ENCODE data around the gene SECISBP2. TPM values are rescaled to one million over a fixed set of nuclear protein-coding genes. Genes with fewer than 3 reads are reported as not detected.

Gene SECISBP2
- total RNA-seq, 1 donor: 96.6 TPM

DNA sequence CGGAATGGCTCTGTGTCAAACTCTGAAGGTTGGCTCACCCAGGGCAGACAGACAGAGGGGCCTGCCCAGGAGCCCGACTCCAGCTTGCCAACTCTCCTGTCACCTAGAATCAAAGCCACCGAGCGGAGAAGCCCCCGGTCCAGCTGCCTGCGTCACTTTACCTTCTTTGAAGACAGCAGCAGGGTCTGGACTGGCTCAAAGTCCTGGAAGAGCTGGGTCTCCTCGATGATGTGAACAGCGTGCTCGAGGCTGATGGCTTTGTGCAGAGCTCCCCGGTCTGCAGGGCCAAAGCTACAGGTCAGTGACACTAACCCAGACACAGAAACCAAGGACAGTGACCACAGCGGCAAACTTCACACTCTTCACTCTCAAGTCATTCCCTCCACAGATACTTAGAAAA is 67.9 kb downstream of the SECISBP2 start:
- H3K4me3 ChIP-seq (ENCODE audit: low read length): no peak overlapping the region
- H3K27me3 ChIP-seq (ENCODE audit: insufficient read depth, low read length): no peaks in the 10 kb centered on the region
- H3K9me3 ChIP-seq (ENCODE audit: low read depth, low read length): no peaks in the 10 kb centered on the region
- H3K4me1 ChIP-seq (ENCODE audit: insufficient read depth, low read length): peaks cover 61% of the 10 kb centered on the region

DNA sequence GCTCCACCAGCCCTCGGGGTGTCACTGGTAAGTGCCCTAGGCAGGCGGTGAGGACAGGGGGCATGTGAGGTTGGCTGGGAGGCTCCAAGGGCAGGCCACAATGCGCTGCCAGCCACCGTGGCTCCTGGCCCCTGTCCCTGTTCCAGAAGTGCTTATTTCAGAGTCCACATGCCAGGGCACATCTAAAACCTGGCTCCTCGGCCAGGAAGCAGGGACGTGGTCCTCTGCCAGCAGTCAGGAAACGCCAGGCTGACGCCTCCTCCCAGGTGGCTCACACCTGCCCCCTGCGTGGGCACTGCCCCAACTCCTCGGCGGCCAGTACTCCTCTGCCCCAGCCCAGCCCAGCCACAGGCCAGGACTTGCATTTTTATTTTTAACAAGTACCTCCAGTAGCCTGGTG is 68.5 kb downstream of the SECISBP2 start:
- Histone ChIP-seq H3K4me3 (ENCODE audit: low read length) (no peak overlapping the region), H3K9me3 (ENCODE audit: low read depth, low read length) (no peaks in the 10 kb centered on the region), H3K4me1 (ENCODE audit: insufficient read depth, low read length) (peaks cover 55% of the 10 kb centered on the region), H3K27me3 (ENCODE audit: insufficient read depth, low read length) (no peaks in the 10 kb centered on the region)

DNA sequence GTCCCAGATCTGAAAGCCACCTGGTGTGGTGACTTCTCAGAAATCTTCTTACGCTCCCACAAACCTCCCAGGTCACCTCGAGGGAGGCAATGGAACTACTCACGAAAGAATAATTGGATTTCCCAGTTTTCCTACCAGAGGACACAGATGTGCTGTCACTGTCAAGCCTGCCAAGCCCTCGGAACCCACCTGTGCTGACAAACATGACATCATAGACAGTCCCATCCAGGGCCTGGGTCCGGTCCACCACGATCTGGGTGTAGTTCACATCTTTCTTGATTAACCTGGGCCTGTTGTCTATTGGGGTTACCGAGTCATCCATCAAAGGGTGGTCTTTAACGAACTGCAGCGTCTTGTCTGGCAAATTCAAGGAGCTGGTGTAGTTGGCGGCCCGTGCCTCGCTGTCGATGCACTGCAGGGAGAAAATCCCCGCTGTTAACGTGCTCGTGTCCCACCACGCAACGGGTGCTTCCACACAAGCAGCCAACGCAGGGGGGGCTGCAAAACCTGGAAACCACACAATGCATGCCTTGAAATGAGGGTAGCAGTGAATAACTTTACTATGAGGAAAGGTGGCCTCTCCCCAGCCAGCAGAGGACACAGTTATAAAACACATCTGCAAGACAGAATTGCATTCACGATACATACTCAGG is 69.0 kb downstream of the SECISBP2 start:
- Histone ChIP-seq H3K27me3 (ENCODE audit: insufficient read depth, low read length) (no peaks in the 10 kb centered on the region), H3K4me1 (ENCODE audit: insufficient read depth, low read length) (peaks cover 52% of the 10 kb centered on the region), H3K9me3 (ENCODE audit: low read depth, low read length) (no peaks in the 10 kb centered on the region), H3K4me3 (ENCODE audit: low read length) (no peak overlapping the region)

DNA sequence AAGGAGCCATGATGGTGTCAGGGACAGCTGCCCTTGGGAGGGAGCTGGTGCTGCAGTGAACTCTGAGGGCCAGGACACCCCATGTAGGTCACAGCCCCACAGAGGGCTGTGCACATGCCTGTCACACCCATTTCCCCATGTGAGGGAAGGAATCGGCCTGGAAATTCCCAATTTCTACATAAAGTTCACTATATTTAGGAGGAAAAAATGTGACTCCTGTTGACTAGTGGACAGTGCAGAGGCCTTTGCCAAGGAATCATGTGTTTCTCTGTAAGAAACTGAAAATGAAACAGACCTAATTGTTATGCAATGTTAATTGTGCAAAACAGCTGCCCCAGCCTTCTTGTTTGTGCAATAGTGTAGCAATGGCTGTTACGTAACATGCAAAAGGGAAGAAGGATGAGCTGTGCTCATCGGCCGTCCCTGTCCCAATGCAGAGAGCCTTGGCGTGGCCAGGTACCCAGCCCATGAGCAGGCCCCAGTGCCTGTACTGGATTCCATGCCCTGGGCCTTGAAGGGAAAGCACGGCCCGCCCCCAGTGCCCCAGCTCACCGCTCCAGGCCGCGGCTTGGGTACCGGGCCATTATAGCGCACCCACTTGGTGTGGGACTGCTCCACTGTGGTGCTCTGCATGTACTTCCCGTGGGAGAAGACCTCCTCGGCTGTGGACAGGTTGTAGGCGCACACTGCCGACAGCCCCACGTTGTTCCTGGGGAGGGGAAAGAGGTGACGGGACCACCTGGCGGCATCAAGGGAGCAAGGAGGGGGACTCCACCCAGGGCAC is 70.0 kb downstream of the SECISBP2 start:
- H3K9me3 ChIP-seq (ENCODE audit: low read depth, low read length): no peaks in the 10 kb centered on the region
- H3K4me3 ChIP-seq (ENCODE audit: low read length): no peak overlapping the region

DNA sequence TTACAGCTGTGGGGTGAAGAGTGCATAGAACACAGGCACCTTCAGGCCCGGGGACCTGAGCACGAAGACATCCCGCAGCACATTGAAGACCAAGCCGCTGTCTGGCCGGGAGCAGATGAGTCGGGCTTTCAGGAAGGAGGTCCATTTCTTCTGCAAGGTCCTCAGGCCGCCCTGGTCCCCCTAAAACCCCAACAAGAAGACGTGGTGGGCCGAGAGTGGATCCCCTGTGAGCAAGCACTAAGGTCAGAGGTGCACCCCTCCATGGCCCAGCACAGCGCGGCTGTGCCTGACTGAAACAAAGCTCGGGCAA is 70.5 kb downstream of the SECISBP2 start:
- H3K4me3 ChIP-seq (ENCODE audit: low read length): no peak overlapping the region
- no peaks in the 10 kb centered on the region for H3K9me3 ChIP-seq (ENCODE audit: low read depth, low read length)
- H3K27me3 ChIP-seq (ENCODE audit: insufficient read depth, low read length): no peaks in the 10 kb centered on the region
- H3K4me1 ChIP-seq (ENCODE audit: insufficient read depth, low read length): peaks cover 39% of the 10 kb centered on the region

More for the DNA sequence above, 70.0 kb downstream of the SECISBP2 start:
- Histone ChIP-seq H3K27me3 (ENCODE audit: insufficient read depth, low read length) (no peaks in the 10 kb centered on the region), H3K4me1 (ENCODE audit: insufficient read depth, low read length) (peaks cover 44% of the 10 kb centered on the region)

DNA sequence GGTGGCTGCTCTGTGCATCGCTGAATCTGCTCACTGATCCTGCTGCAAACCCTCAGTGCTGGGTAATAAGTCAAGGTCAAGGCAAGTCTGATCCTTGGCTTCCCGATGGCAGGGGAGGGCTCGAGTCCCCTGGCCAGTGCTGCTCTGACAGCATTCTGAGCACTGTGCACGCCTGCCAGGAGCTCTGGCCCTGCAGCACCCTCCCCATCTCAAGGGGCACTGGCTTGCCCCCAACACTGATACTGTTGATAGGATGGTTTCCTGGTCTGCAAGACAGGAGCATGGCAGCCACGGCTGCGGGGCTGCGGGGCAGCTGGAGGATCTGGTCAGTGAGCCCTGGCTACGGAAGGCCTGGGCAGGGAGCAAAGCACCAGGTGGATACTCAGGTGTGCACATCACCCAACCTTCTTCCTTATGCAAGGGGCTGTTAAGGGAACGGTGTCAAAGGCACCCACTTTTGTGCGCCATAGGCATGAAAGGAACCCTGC is 71.8 kb downstream of the SECISBP2 start:
- Histone ChIP-seq H3K9me3 (ENCODE audit: low read depth, low read length) (no peaks in the 10 kb centered on the region), H3K4me1 (ENCODE audit: insufficient read depth, low read length) (peaks cover 37% of the 10 kb centered on the region), H3K27me3 (ENCODE audit: insufficient read depth, low read length) (no peaks in the 10 kb centered on the region), H3K4me3 (ENCODE audit: low read length) (no peak overlapping the region)

DNA sequence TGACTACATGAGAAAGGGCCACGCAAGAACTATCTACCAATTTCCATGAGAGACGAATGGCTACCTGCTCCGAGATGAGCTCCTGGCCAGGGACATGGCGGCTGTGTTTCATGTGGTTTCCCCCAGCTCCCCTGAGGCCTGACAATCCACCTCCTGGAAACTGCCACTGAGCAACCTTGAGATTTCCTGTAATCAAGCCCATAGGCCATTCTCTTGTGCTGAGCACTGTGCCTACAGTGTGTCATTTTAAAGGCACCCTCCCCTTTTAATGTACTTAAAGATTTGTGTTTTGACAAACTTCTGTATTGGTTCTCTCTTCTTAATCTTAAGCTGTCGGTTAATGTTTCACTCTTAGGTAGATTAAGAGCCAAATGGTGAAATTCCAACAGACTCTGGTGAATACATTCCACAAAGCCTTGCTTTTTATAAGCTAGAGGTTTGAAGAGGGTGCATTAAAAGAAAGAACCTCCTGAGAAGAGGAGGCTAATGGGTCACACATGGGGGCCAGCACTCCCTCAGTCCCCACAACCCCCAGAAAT is 72.3 kb downstream of the SECISBP2 start:
- Histone ChIP-seq H3K4me1 (ENCODE audit: insufficient read depth, low read length) (peaks cover 37% of the 10 kb centered on the region), H3K27me3 (ENCODE audit: insufficient read depth, low read length) (no peaks in the 10 kb centered on the region), H3K4me3 (ENCODE audit: low read length) (no peak overlapping the region), H3K9me3 (ENCODE audit: low read depth, low read length) (no peaks in the 10 kb centered on the region)

DNA sequence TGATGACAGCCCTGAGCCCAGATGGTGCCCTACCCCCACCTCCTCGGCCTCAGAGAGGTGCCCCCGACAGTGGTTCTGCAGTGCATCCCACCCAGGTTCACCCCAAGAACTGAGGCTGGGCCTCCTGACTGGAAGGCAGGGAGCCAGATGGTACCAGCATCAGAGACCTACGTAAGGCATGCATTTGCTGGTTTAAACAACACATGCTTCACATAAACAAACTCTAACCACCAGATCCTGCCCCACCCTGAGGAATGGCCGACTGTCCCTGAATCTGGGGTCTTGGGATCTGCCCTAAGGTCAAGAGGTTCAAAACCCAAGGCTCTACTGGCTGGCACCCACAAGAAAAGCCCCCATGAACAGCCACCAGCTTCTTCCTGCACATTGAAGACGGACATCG is 73.3 kb downstream of the SECISBP2 start:
- no peak overlapping the region for H3K4me3 ChIP-seq (ENCODE audit: low read length)
- no peaks in the 10 kb centered on the region for H3K9me3 ChIP-seq (ENCODE audit: low read depth, low read length)
- peaks cover 37% of the 10 kb centered on the region for H3K4me1 ChIP-seq (ENCODE audit: insufficient read depth, low read length)
- no peaks in the 10 kb centered on the region for H3K27me3 ChIP-seq (ENCODE audit: insufficient read depth, low read length)

DNA sequence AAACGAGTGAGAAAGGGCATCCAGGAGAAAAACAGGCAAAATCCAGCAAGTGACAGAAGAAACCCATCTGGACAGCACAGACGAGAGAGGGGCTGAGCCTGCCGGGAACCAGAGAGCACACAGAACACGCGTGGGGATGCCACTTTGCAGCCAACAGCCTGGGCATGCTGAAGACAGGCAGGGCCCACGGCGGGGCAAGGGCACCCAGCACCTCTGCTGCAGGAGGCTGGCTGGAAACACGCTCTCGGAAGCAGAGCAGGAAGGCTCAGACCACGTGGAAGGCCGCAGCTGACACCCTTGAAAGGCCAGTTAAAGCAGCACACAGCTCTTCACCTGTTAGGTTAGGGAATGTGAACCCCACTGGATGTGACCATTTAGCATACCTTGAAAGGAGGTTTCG is 76.1 kb downstream of the SECISBP2 start:
- Histone ChIP-seq H3K4me3 (ENCODE audit: low read length) (no peak overlapping the region), H3K9me3 (ENCODE audit: low read depth, low read length) (no peaks in the 10 kb centered on the region), H3K4me1 (ENCODE audit: insufficient read depth, low read length) (peaks cover 29% of the 10 kb centered on the region), H3K27me3 (ENCODE audit: insufficient read depth, low read length) (no peaks in the 10 kb centered on the region)

DNA sequence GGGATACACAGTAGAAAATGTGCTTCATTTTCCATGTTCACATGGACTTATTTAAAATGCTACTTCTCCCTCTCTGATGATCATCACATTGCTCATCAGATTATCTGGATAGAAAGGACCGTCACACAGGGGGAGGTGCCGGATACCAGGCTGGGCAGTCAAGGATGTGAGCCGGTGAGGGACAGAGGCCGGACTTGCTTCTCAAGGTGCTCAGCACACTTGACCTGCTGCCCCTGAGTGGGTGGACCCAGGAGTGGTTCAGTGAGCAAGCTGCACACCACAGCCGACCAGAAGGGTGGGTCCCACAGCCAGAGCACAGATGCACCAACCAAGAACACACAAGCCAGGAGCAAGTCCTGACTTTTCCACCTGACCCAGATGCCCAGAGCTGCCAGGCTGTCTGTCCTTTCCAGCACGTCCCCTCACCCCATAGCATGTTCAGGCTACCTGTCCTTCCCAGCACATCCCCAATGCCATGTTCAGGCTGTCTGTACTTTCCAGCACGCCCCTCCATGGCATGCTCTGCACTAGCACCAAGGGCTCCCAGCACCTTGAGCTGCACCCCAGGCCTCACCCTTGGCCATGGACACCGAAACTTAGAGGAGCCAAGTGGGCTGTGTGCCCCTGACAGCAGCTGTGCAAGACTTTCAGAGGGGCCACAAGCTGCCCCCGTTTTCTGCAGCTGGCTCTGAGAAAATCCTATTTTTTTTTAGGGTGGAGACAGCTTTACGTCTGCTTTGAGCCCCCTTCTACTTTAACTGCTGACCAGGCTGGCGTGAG is 77.8 kb downstream of the SECISBP2 start:
- H3K27me3 ChIP-seq (ENCODE audit: insufficient read depth, low read length): no peaks in the 10 kb centered on the region
- no peak overlapping the region for H3K4me3 ChIP-seq (ENCODE audit: low read length)
- H3K4me1 ChIP-seq (ENCODE audit: insufficient read depth, low read length): peaks cover 38% of the 10 kb centered on the region
- no peaks in the 10 kb centered on the region for H3K9me3 ChIP-seq (ENCODE audit: low read depth, low read length)

DNA sequence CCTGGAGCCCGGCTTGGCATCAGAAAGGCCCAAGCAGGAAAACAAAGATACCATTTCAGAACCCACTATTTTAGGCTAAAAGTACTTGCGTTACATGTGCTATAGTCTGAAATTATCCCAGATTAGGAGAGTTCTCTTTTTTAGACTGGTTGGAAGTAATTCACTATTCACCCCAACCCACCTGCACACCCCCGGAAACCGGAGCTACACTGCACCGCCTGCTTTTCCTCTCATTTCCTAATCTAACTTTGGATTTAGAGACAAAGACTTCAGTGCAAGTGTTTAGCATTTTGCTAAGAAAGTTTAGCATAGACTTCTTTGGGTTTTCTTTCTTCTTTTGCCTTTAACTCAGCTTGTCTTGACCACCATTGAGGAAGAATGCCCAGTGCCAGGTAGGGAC is 79.2 kb downstream of the SECISBP2 start:
- Histone ChIP-seq H3K27me3 (ENCODE audit: insufficient read depth, low read length) (no peaks in the 10 kb centered on the region), H3K9me3 (ENCODE audit: low read depth, low read length) (no peaks in the 10 kb centered on the region), H3K4me1 (ENCODE audit: insufficient read depth, low read length) (peaks cover 48% of the 10 kb centered on the region), H3K4me3 (ENCODE audit: low read length) (no peak overlapping the region)

DNA sequence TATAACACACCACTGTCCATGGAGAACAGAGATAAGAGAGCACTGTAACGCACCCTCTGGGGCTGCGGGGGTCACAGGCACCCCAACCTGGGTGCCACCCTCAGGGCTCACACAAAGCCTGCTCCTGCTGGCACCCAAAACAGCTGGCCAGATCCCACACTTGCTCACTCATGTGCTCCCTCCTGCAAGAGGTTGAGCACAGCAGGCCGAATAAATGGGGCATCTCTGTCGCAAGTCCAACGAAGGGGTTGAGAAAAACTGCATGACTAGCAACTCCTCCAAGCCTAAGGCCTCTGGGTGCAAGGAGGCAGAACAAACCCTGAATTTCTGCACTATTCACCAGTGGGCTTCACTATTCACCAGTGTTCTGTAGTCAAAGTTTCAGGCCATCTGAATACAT is 80.3 kb downstream of the SECISBP2 start:
- Histone ChIP-seq H3K27me3 (ENCODE audit: insufficient read depth, low read length) (no peaks in the 10 kb centered on the region), H3K9me3 (ENCODE audit: low read depth, low read length) (no peaks in the 10 kb centered on the region), H3K4me3 (ENCODE audit: low read length) (no peak overlapping the region), H3K4me1 (ENCODE audit: insufficient read depth, low read length) (peaks cover 54% of the 10 kb centered on the region)

DNA sequence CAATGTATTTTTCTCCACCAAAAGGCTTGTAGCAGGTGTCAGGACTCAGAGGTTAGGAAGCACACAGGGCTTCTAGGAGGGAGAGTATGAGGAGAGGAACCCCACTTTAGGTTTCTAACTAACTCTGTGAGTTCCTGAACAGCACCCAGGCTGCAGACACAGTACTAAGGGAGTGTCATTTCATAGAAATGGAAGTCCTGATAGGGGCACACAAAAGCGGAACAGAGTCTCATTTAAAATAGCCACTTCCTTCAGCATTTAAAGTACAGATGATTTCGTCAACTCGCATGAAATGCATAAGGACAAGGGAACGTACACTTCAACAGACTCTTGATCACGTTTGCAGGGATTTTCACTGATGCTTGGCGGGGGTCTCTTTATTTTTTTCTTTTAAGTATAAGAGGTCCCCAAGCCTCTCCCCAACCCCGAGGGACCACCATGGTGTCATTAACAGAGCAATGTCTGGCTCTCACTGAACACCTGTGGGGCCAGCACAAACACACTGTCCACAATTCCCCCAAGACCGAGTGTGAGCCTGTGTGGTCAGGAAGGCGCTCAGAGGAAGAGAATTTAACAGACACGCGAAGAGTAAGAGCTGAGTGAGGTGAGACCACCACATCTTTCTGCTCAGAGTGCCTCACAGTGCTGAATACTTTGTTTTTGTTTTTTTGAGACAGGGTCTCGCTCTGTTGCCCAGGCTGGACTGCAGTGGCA is 82.3 kb downstream of the SECISBP2 start:
- Histone ChIP-seq H3K9me3 (ENCODE audit: low read depth, low read length) (no peaks in the 10 kb centered on the region), H3K27me3 (ENCODE audit: insufficient read depth, low read length) (no peaks in the 10 kb centered on the region), H3K4me1 (ENCODE audit: insufficient read depth, low read length) (peaks cover 66% of the 10 kb centered on the region), H3K4me3 (ENCODE audit: low read length) (no peak overlapping the region)

DNA sequence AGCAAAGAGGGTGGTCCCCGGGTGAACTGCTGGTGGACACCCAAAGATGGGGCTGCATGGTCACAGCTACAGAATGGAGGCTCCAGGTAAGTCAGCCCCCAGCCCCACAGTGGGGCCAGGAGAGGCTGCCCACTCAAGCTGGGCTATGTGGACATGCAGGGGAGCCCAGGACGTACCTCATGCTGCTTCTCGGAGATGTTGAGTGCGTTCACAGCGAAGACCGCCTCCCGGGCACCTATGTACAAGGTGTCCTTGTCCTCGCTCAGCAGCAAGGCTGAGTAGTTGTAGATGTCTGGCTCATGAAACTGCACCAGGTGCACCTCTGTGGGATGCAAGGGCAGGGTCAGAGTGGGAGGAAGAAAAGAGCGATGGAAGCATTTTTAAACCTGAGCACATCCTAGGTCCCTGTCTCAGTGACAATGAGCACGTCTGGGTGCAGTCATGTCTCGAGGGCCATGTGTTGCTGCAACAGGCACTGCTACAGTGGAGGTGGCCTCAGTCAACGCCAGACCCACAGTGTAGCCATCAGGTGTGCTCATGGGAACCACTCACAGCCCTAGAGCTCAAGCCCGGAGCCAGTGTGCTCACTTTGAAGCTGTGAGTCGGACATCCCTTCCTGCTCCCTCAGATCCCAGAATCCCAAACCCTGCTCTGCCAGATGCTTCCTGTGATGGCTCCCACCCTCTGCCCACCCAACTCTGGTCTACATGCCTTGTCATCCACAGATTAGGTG is 84.6 kb downstream of the SECISBP2 start:
- no peak overlapping the region for H3K4me3 ChIP-seq (ENCODE audit: low read length)
- peaks cover 87% of the 10 kb centered on the region for H3K4me1 ChIP-seq (ENCODE audit: insufficient read depth, low read length)
- no peaks in the 10 kb centered on the region for H3K9me3 ChIP-seq (ENCODE audit: low read depth, low read length)
- no peaks in the 10 kb centered on the region for H3K27me3 ChIP-seq (ENCODE audit: insufficient read depth, low read length)

All from mononuclear cell (primary cell).